ENCODE results near the gene RAB33A.

GRCh38 chrX:130213376-130213775, 41.6 kb downstream of the RAB33A start:
- TF ChIP-seq ELF4 (IDR thresholded peaks at IDR 0.05) (no peak), SUZ12 (IDR thresholded peaks at IDR 0.05) (no peak), L3MBTL2 (conservative IDR thresholded peaks at IDR 0.05) (no peak), NFRKB (IDR thresholded peaks at IDR 0.05) (no peak), PKNOX1 (IDR thresholded peaks at IDR 0.05) (no peak), ZNF384 (IDR thresholded peaks at IDR 0.05) (no peak), FOXK2 (IDR thresholded peaks at IDR 0.05) (no peak), BHLHE40 (IDR thresholded peaks at IDR 0.05; ENCODE audit: borderline replicate concordance) (no peak), TARDBP (IDR thresholded peaks at IDR 0.05) (no peak)

Measured in HEK293T (cell line).